Left forelimb (tissue), 1 donor: ENCODE results near the gene VSIG10L.

Experiments used
- DNase-seq: peaks from one replicate; pipeline ENCODE4 v3.0.0-alpha.2; 2018; ENCODE audit warnings: low spot score

Gene VSIG10L

DNA sequence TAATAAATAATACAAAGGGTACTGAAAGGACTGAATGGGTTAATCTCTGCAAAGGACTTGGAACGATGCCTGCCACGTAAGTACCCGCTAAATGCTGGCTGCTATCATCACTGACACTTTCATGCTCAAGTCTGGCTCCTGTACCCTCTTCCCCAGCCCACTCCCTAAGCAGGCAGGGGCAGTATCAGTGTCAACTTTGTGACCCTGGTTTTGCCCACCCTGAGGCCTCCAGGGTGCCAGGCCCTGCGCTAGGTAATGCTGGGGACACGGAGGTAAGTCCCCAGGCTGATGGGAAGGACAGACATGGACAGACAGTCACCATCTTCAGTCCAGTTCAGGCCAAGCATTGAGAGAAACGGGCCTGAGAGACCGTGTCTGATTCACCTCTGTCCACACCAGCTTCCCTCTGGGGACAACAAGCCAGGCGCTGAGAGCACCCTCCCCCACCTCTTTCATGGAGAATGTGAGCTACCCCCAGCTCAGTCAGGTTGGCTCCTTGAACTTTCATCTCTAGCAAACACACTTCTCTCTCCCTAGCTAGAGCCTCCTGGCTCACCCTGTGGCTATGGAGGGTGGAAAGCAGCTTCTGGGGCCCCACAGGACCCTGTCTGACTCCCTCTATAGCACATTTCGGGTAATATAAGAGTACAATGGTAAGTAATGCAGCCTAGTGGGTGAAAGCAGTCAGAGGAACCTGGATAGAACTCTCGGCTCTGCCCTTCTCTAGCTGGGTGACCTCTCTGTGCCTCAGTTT is 23.4 kb upstream of the VSIG10L start:
- DNase-seq = no peak

DNA sequence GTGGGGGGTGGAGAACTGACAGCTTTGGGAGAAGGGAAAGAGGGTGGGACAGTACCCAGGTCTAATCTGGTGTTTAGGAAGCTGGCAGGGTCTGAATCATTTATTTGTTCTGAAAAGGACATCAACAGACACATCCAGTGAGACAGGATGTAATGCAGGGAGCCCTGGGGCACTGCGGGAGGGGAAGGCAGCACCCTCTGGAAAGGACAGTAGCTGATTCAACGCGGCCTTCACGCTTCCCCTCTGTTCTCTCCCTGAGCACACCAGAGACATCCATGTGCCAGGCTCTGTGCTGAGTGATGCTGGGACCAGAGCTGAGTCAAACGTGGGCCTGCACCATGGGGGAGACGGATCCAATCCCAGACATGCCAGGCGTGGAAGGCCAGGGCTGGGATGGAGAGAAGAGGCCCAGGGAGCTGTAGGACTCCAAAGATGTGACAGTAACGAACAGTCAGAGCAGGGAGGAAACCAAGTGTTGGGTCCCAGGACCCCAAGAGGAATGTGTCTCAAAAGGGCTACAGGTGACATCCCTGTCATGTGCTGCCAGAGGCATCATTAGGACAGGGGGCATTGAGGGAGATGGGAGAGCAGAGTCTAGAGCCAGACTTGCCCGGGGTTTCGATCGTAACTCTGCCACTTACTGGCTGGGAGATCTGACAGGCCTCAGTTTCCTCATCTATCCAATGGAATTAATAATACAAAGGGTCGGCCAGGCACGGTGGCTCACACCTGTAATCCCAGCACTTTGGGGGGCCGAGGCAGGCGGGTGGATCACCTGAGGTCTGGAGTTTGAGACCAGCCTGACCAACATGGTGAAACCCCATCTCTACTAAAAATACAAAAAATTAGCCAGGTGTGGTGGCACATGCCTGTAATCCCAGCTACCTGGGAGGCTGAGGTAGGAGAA is 22.5 kb upstream of the VSIG10L start:
- DNase-seq = no peak

DNA sequence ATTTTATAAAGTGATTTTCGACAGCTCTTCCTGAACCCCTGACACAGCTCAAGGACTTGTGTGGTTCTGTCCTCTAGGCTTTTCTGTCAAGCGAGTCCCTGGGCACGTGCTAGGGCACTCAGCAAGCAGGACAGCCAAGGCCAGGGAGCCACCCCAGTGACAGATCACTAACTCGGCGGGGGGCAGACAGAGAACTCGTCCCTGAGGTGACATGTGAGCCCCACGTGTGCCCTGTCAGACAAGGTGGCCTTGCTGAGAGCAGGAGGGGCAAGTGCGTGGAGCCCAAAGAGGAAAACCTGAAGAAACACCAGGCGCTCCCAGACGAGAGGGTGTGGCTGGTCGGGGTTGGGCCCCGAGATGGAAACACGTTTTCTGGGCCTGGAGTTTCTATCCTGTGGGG is 19.3 kb upstream of the VSIG10L start:
- no peak for DNase-seq

DNA sequence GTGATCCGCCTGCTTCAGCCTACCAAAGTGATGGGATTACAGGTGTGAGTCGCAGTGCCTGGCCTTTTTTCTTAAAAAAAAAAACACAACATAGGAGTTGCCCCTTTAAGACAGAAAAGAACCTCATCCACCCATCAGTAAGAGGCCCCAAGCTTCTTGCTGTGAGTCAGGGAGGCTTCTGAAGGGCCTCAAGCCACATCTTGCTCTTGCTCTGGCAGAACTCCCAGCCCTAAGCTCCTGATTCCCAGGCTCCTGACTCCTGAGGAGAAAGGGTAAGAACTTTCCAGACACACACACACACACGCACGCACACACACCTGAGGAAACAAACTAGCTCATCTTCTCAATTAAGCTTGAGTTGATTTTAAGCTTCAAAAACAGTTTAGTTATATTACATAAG is 17.4 kb upstream of the VSIG10L start:
- DNase-seq = no peak

DNA sequence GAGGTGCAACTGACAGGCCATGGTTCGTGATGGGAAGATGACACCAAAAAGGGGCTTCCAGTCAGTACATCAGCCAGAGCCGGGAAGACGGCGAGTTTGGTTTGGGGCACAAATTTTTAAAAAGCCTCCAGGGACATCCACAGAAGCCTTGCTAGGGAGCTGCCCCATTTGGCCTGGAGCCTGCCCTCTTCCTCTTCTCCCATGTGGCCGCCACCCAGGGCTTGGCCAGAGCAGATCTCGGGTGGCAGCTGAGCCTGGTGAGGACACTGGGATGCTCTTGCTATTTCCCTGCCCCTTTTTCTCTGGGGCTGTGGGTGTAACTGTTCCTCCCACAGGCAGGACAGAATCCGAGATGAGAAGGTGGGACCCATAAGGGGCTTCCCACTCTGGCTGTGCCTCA is 16.0 kb upstream of the VSIG10L start:
- no peak for DNase-seq

DNA sequence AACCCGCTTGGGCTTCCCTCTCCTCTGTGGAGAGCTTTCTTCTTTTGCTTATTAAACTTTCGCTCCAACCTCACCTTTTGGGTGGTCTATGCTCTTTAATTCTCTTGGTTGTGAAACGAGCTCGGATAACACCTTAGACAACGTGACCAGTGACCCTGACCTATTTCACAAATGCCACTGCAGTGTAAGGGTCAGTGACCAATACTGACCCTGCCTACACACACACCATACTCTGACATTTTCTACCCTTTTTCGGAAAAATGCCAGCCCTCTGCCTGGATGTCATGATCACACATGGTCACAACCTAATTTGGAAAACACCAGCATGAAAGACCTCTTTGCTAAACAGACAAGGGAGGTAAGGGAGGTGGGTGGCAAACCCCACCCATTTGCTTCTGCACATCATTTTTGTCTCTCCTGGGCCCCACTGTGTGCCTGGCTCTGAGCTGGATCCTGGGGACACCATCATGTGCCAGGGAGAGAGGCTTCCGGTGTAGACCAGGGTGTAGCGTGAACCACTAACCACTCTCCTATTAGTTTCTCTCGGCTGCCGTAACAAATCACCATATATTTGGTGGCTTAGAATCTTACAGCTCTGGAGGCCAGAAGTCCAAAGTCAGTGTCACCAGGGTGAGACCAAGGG is 14.3 kb upstream of the VSIG10L start:
- DNase-seq = no peak

DNA sequence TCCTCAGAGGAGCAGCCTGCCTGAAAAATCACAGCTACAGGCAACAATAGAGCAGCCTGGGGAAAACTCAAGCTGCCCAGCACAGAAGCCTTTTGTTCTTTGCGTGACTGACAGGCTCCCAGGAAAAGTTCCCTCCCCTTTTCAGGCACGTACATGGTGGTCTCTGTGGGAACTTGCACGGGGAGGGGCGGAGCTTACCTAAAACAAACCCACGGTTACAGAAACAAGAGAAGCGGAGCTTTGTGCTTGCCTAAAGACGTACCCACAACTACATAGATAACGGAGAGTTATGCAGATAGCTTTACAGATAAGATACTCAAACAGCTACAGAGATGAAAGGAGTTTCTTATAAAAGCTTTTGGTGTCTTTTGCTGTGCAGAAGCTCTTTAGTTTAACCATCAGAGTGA is 12.8 kb upstream of the VSIG10L start:
- no peak for DNase-seq

DNA sequence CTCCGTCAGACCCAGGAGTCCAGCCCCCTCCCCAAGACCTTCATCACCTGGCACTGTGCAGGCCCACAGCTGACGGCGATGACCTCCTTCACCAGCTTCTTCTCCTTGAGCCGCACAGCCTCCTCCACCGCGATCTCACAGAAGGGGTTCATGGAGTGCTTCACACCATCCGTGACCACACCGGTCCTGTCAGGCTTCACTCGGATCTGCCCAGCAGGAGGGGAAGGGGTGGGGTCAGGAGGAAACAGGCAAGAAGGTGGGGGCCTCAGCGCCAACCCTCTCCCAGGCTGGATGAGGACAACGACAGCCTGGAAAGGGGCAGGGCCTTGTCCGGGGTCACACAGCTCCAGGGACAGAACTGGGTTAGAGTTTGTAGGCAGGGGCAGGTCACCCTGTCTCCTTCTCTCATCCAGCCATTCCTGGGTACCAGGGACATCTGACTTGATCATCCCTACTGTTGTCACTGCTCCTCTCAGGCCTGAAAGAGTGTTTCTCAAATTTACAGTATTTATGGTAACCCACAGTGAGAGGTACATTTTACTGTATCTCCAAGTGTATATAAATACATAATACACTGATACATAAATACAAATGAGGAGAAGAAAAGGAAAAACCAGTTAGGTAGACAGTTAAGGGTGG is 12.3 kb upstream of the VSIG10L start:
- DNase-seq = no peak

DNA sequence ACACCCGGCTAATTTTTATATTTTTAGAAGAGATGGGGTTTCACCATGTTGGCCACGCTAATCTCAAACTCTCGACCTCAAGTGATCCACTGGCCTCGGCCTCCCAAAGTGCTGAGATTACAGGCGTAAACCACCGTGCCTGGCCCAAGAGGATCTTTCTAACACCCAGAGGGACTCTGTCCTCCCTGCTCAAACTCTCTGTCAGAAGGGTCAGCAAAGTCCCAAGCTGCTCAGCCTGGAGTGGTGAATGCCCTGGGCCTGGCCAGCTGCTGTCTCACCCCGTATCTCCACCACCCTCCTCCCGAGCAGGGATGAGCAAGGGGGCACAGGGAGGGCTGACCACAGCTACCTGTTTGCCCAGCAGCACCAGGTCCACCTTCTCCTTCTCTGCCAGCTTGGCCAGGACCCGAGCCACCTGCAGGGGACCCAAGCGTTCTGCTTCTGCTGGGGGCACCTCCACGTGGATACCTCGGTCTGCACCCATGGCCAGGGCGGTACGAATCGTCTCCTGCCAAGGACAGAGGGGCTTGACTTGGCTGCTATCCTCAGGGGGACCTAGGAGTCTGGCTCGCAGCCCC is 10.9 kb upstream of the VSIG10L start:
- DNase-seq = no peak

DNA sequence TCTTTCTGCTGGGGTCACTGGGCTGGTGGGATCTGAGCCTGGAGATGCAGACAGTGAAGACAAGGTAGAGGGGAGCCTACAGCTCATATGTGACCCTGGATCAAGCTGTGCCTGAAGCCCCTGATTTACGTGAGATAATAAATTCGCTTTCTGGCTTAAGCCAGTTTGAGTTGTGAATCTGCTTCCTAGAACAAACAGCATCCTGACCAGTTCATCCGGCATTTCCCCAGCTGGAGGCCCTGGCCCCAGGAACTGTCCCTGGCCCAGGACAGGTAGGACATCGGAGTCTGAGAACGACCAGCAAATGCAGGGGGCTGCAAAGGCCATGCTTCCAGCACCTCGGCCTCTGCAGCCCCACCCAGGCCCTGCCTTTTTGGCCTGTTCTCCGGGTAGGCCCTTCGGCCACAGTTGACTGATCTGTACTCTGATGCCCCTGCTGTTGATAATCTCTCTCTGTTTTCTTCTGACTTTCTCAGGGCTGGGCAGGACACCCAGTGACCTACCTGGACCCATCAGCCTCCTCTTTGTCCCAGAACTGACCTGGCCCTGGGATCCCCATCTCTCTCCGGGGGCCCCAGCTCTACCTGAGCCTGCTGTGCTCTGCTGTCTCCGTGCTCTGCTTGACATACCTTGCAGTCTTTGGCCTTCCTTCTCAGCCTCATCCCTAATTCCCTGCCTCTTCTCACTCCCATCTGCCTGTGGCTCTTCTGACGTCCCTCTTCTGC is 9.5 kb upstream of the VSIG10L start:
- DNase-seq = no peak

DNA sequence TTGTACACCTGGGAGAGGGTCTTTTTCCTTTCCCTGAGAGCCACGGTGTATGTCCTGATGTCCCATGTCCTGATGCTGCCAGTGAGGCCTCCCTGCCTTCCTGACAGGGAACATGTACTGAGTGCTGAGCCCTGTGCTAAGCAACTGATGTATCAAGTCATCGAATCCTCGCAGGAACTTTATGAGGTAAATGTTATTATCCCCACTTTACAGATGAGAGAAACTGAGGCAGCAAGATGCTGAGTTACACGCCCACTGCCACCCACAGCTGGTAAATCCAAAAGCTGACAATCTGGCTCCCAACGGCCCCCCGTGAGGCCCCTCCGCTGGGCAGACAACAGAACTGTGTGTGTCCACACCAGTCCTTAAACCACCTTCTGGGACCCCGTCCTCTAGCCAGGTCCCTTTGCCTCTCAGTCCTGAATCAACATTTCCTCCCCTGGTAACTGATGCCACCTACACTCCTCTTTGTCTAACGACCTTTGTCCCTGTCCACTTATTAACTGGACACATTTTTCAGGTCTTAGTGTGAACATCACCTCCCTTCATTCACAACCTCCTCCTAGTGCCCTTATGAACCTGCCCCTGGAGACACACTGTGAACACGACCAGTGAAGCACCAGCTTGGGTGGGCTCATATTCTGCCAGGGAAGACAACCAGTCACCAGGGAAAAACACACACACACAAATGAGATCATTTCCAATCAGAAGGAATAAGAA is 5.4 kb upstream of the VSIG10L start:
- no peak for DNase-seq

DNA sequence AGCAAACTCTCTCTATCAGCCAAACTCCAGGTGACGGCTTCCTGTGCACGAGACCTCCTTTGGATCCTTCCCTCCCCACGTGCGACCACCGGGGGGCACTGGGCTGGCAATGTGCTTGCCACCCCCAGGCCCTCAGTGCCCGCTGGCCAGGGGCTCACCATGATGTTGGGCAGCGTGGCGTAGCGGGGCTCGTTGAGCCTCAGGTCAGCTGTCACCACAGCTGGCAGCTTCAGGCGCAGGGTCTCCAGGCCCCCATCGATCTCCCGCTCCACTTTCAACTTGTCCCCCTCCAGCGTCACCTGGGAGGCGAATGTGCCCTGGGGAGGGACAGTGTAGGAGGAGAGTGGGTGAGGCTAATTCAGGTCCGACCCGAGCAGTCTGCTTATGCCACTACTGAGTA is 4.8 kb upstream of the VSIG10L start:
- no peak for DNase-seq

DNA sequence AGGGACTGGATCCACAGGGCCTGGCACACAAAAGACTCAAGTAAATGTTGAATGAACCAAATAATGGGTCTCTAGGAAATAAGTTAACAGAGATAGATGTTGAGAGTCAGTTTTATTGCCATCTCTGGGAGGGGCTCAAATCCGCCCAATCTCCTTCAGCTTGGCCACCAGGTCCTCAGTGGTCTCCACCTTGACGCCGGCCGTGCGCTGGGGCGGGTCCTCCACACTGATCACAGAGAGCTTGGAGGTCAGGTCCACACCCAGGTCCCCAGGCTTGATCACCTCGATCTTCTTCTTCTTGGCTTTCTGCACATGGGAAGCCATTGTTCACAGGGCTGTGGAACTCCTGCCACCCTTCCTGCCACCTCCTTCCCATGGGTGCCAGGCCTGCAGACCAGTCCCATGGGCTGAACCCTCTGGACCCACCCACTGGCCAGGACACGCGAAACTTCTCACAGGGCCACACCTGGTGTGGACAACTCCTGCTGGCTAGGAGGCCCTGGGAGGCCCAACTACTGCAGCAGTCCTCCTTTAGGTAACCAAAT is 3.2 kb upstream of the VSIG10L start:
- no peak for DNase-seq

DNA sequence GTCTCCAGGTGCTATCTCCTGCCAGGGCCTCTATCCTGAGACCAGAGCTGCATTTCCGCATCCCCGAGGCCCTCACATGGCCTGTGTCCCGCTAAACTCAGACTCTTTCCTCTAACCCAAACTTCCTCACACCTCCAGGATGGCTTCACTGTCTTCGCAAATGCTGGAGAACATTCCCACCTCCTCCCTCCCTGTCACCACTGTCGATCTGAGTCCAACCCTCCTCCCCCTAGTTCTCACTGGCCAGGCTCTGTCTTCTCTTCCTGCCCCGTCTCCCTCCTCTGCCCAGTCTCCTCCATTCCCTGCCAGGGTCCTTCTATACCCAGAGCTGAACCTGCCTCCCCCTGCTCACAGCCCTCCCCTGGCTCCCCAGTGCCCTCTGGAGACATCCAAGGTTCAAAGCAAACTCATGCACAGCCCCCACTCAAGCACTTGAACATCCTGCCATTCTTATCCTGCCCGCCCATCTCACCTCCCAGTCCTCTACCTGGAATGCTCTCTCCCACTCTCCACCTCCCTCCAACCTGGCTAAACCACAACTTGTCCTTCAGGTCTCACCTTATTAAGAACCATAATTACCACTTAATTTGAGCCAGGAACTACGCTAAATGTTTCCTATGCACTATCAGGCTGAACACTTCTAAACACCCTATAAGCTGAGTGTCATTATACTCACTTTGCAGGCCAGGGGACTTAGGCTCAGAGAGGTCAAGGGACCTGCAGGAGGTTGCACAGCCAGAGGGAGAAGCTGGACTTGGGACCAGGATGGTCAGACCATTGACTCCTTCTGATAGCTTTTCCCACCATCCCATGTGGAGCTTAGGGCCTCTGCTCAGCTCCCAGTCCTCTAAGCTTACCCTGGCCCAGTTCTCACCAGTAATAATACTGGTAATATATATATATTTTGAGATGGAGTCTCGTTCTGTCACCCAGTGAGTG is 961 bp upstream of the VSIG10L start:
- no peak for DNase-seq

DNA sequence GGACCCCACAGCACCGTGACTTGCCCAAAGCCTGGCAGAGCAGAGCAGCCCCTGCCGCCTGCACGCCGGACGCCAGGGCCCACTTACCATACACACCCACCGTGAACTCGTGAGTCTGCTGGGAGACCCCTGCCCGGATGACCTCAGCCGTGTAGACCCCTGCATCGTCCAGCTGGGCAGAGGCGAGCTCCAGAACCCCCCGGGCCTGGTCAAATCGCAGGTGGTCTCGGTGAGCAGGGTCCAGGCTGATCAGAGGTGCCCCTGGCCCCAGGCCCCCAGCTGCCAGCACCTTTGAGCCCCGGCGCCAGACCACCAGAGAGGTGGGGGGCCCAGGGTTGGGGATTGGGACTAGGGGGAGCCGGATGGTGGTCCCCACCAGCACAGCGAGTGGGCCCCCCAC is 873 bp downstream of the VSIG10L start:
- DNase-seq = no peak

DNA sequence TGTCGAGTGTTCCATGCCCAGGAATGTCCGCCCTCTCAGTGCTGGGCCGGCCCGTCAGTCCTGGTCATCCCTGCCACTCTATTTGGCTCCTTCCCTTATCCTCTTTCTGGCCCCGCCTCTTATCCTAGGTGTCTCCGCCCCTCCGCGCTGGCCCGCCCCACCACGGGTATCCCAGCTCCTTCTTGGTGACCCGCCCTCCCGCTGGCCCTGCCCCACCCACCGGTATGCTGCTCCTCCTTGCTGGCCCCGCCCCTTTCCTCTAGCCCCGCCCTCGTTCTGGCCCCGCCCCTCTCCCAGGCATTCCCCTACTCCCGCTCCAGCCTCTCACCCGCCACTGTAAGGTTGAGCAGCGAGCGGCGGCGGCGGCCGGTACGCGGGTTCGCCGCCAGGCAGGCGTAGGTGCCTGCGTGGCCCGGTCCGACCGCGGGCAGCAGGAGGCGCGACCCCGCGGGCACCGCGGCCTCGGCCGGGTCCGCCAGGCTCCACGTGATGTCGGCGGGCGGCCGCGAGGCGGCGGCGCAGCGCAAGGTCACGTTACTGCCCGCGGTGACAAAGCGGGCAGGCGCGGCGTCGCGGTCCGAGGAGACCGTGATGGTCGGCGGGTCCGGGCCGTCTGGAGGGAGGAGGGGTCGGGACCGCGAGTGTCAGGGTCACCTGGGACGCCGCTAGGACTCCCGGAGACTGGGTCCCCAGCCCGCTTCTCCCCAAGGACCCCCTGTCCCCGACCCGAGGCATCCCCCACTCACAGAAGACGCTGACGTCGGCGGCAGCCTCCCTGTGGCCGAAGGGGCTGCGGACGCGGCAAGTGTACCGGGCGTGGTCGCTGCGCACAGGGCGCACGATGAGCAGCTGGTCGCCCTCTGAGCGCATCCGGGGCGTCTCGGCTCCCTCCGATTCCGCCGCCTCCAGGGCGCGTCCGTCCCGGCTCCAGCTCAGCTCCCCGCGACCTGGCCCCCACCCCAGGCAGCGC is 2.0 kb downstream of the VSIG10L start:
- DNase-seq = peak; percentile 97

DNA sequence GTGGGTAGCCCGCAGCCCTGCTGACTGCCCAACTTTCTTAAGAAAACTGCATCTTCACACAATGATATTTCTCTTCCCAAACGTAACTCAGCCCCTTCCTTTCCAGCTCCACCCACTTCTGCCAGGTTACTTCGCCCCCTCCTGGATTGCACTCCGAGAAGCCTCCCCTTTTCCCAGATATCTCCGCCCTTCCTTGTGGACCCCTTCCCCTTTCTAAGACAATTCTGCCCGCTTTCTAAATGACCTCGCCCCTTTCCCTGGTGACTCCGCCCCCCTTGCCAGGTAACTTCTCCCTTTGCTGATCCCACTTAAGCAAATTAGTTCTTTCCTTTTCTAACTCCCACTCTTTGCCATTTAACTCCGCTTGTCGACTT is 2.6 kb downstream of the VSIG10L start:
- no peak for DNase-seq
